ENCODE results near the gene APBA3. TPM values are rescaled to one million over a fixed set of nuclear protein-coding genes. Genes with fewer than 3 reads are reported as not detected.

APBA3 gene
- polyA plus RNA-seq, 1 donor (not counting 4 experiments of a cell fraction or from before 2014, with no cell fraction given) = 6.7 TPM

- dilution Hi-C loops (cut with MboI; ENCODE audit: extremely low pct_ligation_motif_present, low sequenced_read_pairs) = no loop called here
- Histone ChIP-seq H3K9me1 (ENCODE audit: control insufficient read depth, extremely low read depth, insufficient read depth, low read length) (no peaks in the 10 kb centered on the region), H3K4me3 (ENCODE audit: control insufficient read depth in 2 of 3, extremely low read depth in 1 of 3, insufficient read depth in 2 of 3, low read depth in 1 of 3, low read length in 3 of 3) (no peak overlapping the region), H4K20me1 (ENCODE audit: control insufficient read depth, extremely low read depth, insufficient read depth, low read length) (no peaks in the 10 kb centered on the region), H3K27me3 (ENCODE audit: control insufficient read depth, extremely low read depth, insufficient read depth, low read length) (peaks cover 36% of the 10 kb centered on the region), H3K79me2 (ENCODE audit: control insufficient read depth, insufficient read depth, low read length) (no peaks in the 10 kb centered on the region), H3K9ac (ENCODE audit: control insufficient read depth, extremely low read depth, insufficient read depth, low read length) (no peak overlapping the region), H3K4me1 (ENCODE audit: control insufficient read depth, extremely low read depth, insufficient read depth, low read length) (no peaks in the 10 kb centered on the region), H3K27ac (ENCODE audit: control insufficient read depth, insufficient read depth, low read length) (no peak overlapping the region), H2AFZ (ENCODE audit: control insufficient read depth, low read length) (no peak overlapping the region), H3K36me3 (ENCODE audit: control insufficient read depth in 2 of 2, extremely low read depth in 1 of 2, insufficient read depth in 2 of 2, low read length in 2 of 2) (no peaks in the 10 kb centered on the region), H3K4me2 (ENCODE audit: control insufficient read depth, extremely low read depth, insufficient read depth, low read depth, low read length) (no peak overlapping the region), H3K9me3 (ENCODE audit: control insufficient read depth, low read depth, low read length) (no peaks in the 10 kb centered on the region)
- DNase-seq (ENCODE audit: low read depth, low spot score) = no peak
- TF ChIP-seq EZH2 (IDR thresholded peaks at IDR 0.05; ENCODE audit: low read length) (no peak), CTCF (optimal IDR thresholded peaks at IDR 0.05 in 1 of 3, IDR thresholded peaks at IDR 0.05 in 1 of 3, conservative IDR thresholded peaks at IDR 0.05 in 1 of 3; ENCODE audit: extremely low read depth in 1 of 3, insufficient read depth in 2 of 3, low read length in 3 of 3) (no peak)
- FAIRE-seq = no peak
Measured at GRCh38 chr19:3725121-3725520, 36.4 kb downstream of the APBA3 start.

- no peaks in the 10 kb centered on the region for H3K4me1 ChIP-seq (ENCODE audit: control insufficient read depth, extremely low read depth, insufficient read depth, low read length)
- FAIRE-seq (no peak), DNase-seq (ENCODE audit: low read depth, low spot score) (no peak)
- H3K9me3 ChIP-seq (ENCODE audit: control insufficient read depth, low read depth, low read length) = no peaks in the 10 kb centered on the region
- H2AFZ ChIP-seq (ENCODE audit: control insufficient read depth, low read length) = no peak overlapping the region
- no peaks in the 10 kb centered on the region for H3K9me1 ChIP-seq (ENCODE audit: control insufficient read depth, extremely low read depth, insufficient read depth, low read length)
- no peak overlapping the region for H3K4me2 ChIP-seq (ENCODE audit: control insufficient read depth, extremely low read depth, insufficient read depth, low read depth, low read length)
- no peaks in the 10 kb centered on the region for H3K36me3 ChIP-seq (ENCODE audit: control insufficient read depth in 2 of 2, extremely low read depth in 1 of 2, insufficient read depth in 2 of 2, low read length in 2 of 2)
- H3K27me3 ChIP-seq (ENCODE audit: control insufficient read depth, extremely low read depth, insufficient read depth, low read length) = peaks cover 41% of the 10 kb centered on the region
- no peaks in the 10 kb centered on the region for H3K79me2 ChIP-seq (ENCODE audit: control insufficient read depth, insufficient read depth, low read length)
- dilution Hi-C loops (cut with MboI; ENCODE audit: extremely low pct_ligation_motif_present, low sequenced_read_pairs) = no loop called here
- no peak overlapping the region for H3K4me3 ChIP-seq (ENCODE audit: control insufficient read depth in 2 of 3, extremely low read depth in 1 of 3, insufficient read depth in 2 of 3, low read depth in 1 of 3, low read length in 3 of 3)
- H4K20me1 ChIP-seq (ENCODE audit: control insufficient read depth, extremely low read depth, insufficient read depth, low read length) = no peaks in the 10 kb centered on the region
- TF ChIP-seq EZH2 (IDR thresholded peaks at IDR 0.05; ENCODE audit: low read length) (no peak), CTCF (optimal IDR thresholded peaks at IDR 0.05 in 1 of 3, IDR thresholded peaks at IDR 0.05 in 1 of 3, conservative IDR thresholded peaks at IDR 0.05 in 1 of 3; ENCODE audit: extremely low read depth in 1 of 3, insufficient read depth in 2 of 3, low read length in 3 of 3) (no peak)
- H3K27ac ChIP-seq (ENCODE audit: control insufficient read depth, insufficient read depth, low read length) = no peak overlapping the region
- H3K9ac ChIP-seq (ENCODE audit: control insufficient read depth, extremely low read depth, insufficient read depth, low read length) = no peak overlapping the region
Measured at GRCh38 chr19:3723883-3724282, 37.6 kb downstream of the APBA3 start.
